Kidney tubule cell (primary cell): Measurements from ENCODE around the gene PCK1.

Experiments used
- DNase-seq: peaks from one replicate; pipeline ENCODE4 v3.0.0-alpha.2; 2018; ENCODE audit warnings: low spot score

Gene PCK1

GRCh38 chr20:57605878-57606277, 45.0 kb downstream of the PCK1 start:
- DNase-seq, result no peak

GRCh38 chr20:57608516-57608915, 47.6 kb downstream of the PCK1 start:
- DNase-seq, result no peak

- no peak for DNase-seq
These were observed 48.4 kb downstream of the PCK1 start for GRCh38 chr20:57609086-57609841.

GRCh38 chr20:57609842-57610167, 48.9 kb downstream of the PCK1 start:
- no peak for DNase-seq

GRCh38 chr20:57610261-57610952, 49.5 kb downstream of the PCK1 start:
- DNase-seq, result no peak

- no peak for DNase-seq
These were observed 50.8 kb downstream of the PCK1 start for GRCh38 chr20:57611586-57612311.

GRCh38 chr20:57612436-57612835, 51.5 kb downstream of the PCK1 start:
- no peak for DNase-seq

- no peak for DNase-seq
These were observed 52.0 kb downstream of the PCK1 start for GRCh38 chr20:57612916-57613315.

- no peak for DNase-seq
These were observed 52.6 kb downstream of the PCK1 start for GRCh38 chr20:57613481-57613921.

GRCh38 chr20:57614490-57615444, 53.9 kb downstream of the PCK1 start:
- no peak for DNase-seq

GRCh38 chr20:57615445-57615811, 54.5 kb downstream of the PCK1 start:
- no peak for DNase-seq

GRCh38 chr20:57616143-57616951, 55.4 kb downstream of the PCK1 start:
- no peak for DNase-seq

- DNase-seq, result no peak
These were observed 56.3 kb downstream of the PCK1 start for GRCh38 chr20:57617079-57617795.
